Measurements from ENCODE around the gene C1orf167.

DNA sequence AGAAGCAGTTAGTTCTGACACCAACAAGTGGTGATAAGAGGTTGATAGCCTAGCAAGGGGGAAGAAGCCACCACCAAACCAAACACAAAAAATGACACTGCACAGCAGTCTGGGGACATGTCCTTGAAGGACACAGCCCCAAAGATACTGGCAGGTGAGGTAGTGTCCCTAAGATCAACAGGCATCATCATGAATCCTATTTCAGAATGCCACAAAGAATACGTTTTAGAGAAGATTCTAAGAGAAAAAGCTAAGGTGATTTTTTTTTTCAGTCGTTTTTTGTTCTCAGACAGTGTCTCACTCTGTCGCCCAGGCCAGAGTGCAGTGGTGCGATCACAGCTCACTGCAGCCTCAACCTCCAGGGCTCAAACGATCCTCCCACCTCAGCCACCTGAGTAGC is 24.2 kb downstream of the C1orf167 start:
- TF ChIP-seq MEIS2 (CRISPR knock-in tag; IDR thresholded peaks at IDR 0.05) (no peak), NONO (IDR thresholded peaks at IDR 0.05) (no peak), NONO (CRISPR knock-in tag; conservative IDR thresholded peaks at IDR 0.05) (no peak), SNRNP70 (IDR thresholded peaks at IDR 0.05; ENCODE audit: low read depth, low read length) (no peak)
- TF ChIP-seq, protein P1, sequence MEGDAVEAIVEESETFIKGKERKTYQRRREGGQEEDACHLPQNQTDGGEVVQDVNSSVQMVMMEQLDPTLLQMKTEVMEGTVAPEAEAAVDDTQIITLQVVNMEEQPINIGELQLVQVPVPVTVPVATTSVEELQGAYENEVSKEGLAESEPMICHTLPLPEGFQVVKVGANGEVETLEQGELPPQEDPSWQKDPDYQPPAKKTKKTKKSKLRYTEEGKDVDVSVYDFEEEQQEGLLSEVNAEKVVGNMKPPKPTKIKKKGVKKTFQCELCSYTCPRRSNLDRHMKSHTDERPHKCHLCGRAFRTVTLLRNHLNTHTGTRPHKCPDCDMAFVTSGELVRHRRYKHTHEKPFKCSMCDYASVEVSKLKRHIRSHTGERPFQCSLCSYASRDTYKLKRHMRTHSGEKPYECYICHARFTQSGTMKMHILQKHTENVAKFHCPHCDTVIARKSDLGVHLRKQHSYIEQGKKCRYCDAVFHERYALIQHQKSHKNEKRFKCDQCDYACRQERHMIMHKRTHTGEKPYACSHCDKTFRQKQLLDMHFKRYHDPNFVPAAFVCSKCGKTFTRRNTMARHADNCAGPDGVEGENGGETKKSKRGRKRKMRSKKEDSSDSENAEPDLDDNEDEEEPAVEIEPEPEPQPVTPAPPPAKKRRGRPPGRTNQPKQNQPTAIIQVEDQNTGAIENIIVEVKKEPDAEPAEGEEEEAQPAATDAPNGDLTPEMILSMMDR (CRISPR knock-in tag; IDR thresholded peaks at IDR 0.05): no peak

Data from HepG2 (cell line).